MM.1S (cell line): ENCODE data around the gene GABRB2.

Experiments
- DNase-seq: peaks from one replicate; pipeline ENCODE4 v3.0.0-alpha.2; 2015
- H2AFZ ChIP-seq: fragments of 300-600 bp; sonication (generic); 2 replicates; pipeline ENCODE4 v1.6.0; 2016; ENCODE audit warnings: antibody characterized with exemption, low read length
- H3F3A ChIP-seq: fragments of 300-600 bp; sonication (generic); 2 replicates; pipeline ENCODE4 v1.6.1; 2016; ENCODE audit warnings: mild to moderate bottlenecking, antibody characterized with exemption, low read length, moderate library complexity, mixed read lengths; ENCODE audit not compliant: insufficient read depth
- H3K27ac ChIP-seq: fragments of 300-600 bp; sonication (generic); 2 replicates; pipeline ENCODE4 v1.5.1; 2016; ENCODE audit warnings: mild to moderate bottlenecking, low read length
- H3K27me3 ChIP-seq: fragments of 300-600 bp; sonication (generic); replicated peaks from 2 replicates; pipeline ENCODE4 v1.6.0; 2016; ENCODE audit warnings: low read length; ENCODE audit not compliant: insufficient read depth
- H3K36me3 ChIP-seq: fragments of 300-600 bp; sonication (generic); replicated peaks from 2 replicates; pipeline ENCODE4 v1.6.1; 2016; ENCODE audit warnings: mild to moderate bottlenecking, low read length, mixed read lengths; ENCODE audit not compliant: insufficient read depth
- H3K4me1 ChIP-seq: fragments of 300-600 bp; sonication (generic); 2 replicates; pipeline ENCODE4 v1.6.1; 2016; ENCODE audit warnings: low read length, mixed read lengths
- H3K4me2 ChIP-seq: fragments of 300-600 bp; sonication (generic); 2 replicates; pipeline ENCODE4 v1.6.0; 2016; ENCODE audit warnings: low read depth, low read length
- H3K4me3 ChIP-seq: fragments of 300-600 bp; sonication (generic); 2 replicates; pipeline ENCODE4 v1.5.1; 2016; ENCODE audit warnings: low read length, mixed read lengths
- H3K79me2 ChIP-seq: fragments of 300-600 bp; sonication (generic); 2 replicates; pipeline ENCODE4 v1.6.1; 2016; ENCODE audit warnings: mixed run types, low read length, mixed read lengths
- H3K9ac ChIP-seq: fragments of 300-600 bp; sonication (generic); 2 replicates; pipeline ENCODE4 v1.6.1; 2016; ENCODE audit warnings: low read length, mixed read lengths
- H3K9me2 ChIP-seq: fragments of 300-600 bp; sonication (generic); replicated peaks from 2 replicates; pipeline ENCODE4 v1.6.1; 2016; ENCODE audit warnings: mild to moderate bottlenecking, low read length, mixed read lengths; ENCODE audit not compliant: insufficient read depth
- H3K9me3 ChIP-seq: fragments of 300-600 bp; sonication (generic); replicated peaks from 2 replicates; pipeline ENCODE4 v1.6.1; 2016; ENCODE audit warnings: mild to moderate bottlenecking, low read length, mixed read lengths; ENCODE audit not compliant: insufficient read depth
- H4K20me1 ChIP-seq: fragments of 300-600 bp; sonication (generic); 2 replicates; pipeline ENCODE4 v1.6.1; 2016; ENCODE audit warnings: mild to moderate bottlenecking, low read length, moderate library complexity, mixed read lengths; ENCODE audit not compliant: insufficient read depth
- EZH2 ChIP-seq: fragments of 300-600 bp; sonication (generic); optimal IDR thresholded peaks from 2 replicates; pipeline ENCODE3; 2017; ENCODE audit warnings: low read depth, mild to moderate bottlenecking, antibody characterized with exemption, low read length, mixed read lengths
- EZH2phosphoT487 ChIP-seq: fragments of 300-600 bp; sonication (generic); IDR thresholded peaks from 2 replicates; pipeline ENCODE4 v1.6.1; 2018; ENCODE audit warnings: antibody characterized with exemption, low read length
- TF ChIP-seq, protein P1 (sequence below): fragments of 300-600 bp; sonication (generic); IDR thresholded peaks from 2 replicates; pipeline ENCODE4 v1.5.1; 2016; ENCODE audit warnings: antibody characterized with exemption, low read length, mixed read lengths

Gene GABRB2

DNA sequence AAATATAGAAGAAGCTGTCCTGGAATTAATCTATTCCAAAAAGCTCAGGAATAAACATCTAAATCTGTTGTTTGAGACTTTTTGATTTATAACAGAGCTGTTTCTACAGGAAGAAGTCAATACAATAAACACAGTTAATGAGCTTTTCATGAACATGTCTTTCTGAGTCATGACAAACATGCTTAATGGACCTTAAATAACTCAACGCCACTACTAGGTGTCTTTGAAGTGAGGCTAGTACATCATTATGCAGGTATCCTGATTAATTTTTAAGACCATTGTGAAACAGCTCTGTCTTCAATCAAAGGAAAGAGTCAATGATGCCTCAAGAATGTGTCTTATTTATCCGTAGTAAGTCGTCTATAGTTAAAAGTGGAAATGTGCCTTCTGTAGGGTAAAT is 131.6 kb downstream of the GABRB2 start:
- Histone ChIP-seq H3K79me2 (no peaks in the 10 kb centered on the region), H3K36me3 (no peaks in the 10 kb centered on the region), H3K27ac (no peak overlapping the region), H3K27me3 (no peaks in the 10 kb centered on the region), H3K9me2 (no peaks in the 10 kb centered on the region), H3K9ac (no peak overlapping the region), H4K20me1 (no peaks in the 10 kb centered on the region), H3K9me3 (no peaks in the 10 kb centered on the region), H3F3A (no peaks in the 10 kb centered on the region), H2AFZ (no peak overlapping the region), H3K4me2 (no peak overlapping the region), H3K4me3 (no peak overlapping the region), H3K4me1 (no peaks in the 10 kb centered on the region)
- DNase-seq = no peak
- TF ChIP-seq EZH2 (no peak), EZH2phosphoT487 (no peak)
- TF ChIP-seq, protein P1, sequence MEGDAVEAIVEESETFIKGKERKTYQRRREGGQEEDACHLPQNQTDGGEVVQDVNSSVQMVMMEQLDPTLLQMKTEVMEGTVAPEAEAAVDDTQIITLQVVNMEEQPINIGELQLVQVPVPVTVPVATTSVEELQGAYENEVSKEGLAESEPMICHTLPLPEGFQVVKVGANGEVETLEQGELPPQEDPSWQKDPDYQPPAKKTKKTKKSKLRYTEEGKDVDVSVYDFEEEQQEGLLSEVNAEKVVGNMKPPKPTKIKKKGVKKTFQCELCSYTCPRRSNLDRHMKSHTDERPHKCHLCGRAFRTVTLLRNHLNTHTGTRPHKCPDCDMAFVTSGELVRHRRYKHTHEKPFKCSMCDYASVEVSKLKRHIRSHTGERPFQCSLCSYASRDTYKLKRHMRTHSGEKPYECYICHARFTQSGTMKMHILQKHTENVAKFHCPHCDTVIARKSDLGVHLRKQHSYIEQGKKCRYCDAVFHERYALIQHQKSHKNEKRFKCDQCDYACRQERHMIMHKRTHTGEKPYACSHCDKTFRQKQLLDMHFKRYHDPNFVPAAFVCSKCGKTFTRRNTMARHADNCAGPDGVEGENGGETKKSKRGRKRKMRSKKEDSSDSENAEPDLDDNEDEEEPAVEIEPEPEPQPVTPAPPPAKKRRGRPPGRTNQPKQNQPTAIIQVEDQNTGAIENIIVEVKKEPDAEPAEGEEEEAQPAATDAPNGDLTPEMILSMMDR = no peak

DNA sequence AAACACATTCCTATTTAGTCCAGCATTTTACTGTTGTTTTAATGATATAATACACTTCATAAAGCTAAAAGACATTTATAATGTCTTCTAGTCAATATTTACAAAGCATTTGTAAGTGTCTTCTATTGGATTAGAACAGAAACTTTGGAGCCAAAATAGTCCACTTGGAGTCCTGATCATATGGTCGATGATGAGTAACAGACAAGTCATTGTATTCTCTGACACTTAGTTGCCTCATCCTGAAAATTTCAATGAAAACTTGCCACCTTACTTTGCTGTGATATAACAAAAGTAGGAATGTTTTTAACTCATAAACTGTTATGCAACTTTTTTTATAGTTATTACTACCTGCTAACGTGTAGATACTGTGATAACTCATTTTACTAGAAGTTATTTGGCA is 132.5 kb downstream of the GABRB2 start:
- no peak overlapping the region for H3K4me3 ChIP-seq
- DNase-seq = no peak
- TF ChIP-seq, protein P1 = no peak
- TF ChIP-seq EZH2phosphoT487 = no peak
- no peak for TF ChIP-seq EZH2
- H3K4me2 ChIP-seq = no peak overlapping the region
- no peaks in the 10 kb centered on the region for H3K27me3 ChIP-seq
- no peak overlapping the region for H3K27ac ChIP-seq
- no peaks in the 10 kb centered on the region for H3K9me2 ChIP-seq
- H4K20me1 ChIP-seq = no peaks in the 10 kb centered on the region
- H3K9ac ChIP-seq = no peak overlapping the region
- H3K36me3 ChIP-seq = no peaks in the 10 kb centered on the region
- no peaks in the 10 kb centered on the region for H3K79me2 ChIP-seq
- H3K9me3 ChIP-seq = no peaks in the 10 kb centered on the region
- no peaks in the 10 kb centered on the region for H3F3A ChIP-seq
- no peak overlapping the region for H2AFZ ChIP-seq
- no peaks in the 10 kb centered on the region for H3K4me1 ChIP-seq

DNA sequence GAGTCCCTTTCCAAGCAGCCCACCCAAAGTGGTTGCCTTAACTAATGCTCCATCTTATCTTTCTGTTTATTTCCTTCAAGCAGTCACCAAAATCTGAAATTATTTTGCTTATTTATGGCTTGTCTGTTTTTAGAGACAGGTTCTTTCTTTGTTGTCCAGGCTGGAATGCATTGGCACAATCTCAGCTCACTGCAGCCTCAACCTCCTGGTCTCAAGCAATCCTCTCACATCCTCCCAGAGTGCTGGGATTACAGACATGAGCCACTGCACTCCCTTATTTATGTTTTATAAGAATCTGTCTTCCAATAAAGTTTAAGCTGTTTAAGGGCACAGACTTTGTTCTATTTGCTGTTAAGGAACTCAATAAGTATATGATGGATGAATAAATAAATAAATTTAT is 133.7 kb downstream of the GABRB2 start:
- no peak overlapping the region for H3K9ac ChIP-seq
- no peaks in the 10 kb centered on the region for H3K27me3 ChIP-seq
- H3K9me3 ChIP-seq = no peaks in the 10 kb centered on the region
- no peaks in the 10 kb centered on the region for H3F3A ChIP-seq
- H3K4me2 ChIP-seq = no peak overlapping the region
- no peaks in the 10 kb centered on the region for H3K4me1 ChIP-seq
- no peaks in the 10 kb centered on the region for H3K9me2 ChIP-seq
- TF ChIP-seq, protein P1 = no peak
- TF ChIP-seq EZH2phosphoT487 = no peak
- TF ChIP-seq EZH2 = no peak
- no peak for DNase-seq
- H4K20me1 ChIP-seq = no peaks in the 10 kb centered on the region
- H3K79me2 ChIP-seq = no peaks in the 10 kb centered on the region
- no peaks in the 10 kb centered on the region for H3K36me3 ChIP-seq
- no peak overlapping the region for H3K4me3 ChIP-seq
- no peak overlapping the region for H3K27ac ChIP-seq
- H2AFZ ChIP-seq = no peak overlapping the region

DNA sequence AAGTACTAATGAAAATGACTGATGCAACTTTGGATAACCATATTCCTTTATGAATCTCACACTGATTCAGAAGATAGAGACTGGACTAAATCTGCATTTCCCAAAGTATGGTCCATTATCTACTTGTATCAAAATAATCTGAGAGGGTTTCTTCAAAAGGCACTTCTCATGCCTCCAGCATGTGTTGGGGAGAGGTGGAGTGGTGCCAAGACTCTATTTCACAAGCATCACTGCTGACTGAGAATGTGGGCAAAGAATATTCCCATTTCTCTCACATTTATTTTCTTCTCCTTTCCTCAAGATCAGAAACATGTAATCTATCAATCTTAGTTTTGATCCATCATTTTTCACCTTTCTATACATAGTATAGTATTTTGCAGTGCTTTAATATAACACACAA is 135.4 kb downstream of the GABRB2 start:
- Histone ChIP-seq H3K36me3 (no peaks in the 10 kb centered on the region), H3F3A (no peaks in the 10 kb centered on the region), H3K4me1 (no peaks in the 10 kb centered on the region), H3K9me2 (no peaks in the 10 kb centered on the region), H3K4me3 (no peak overlapping the region), H3K4me2 (no peak overlapping the region), H3K27ac (no peak overlapping the region), H2AFZ (no peak overlapping the region), H4K20me1 (no peaks in the 10 kb centered on the region), H3K9ac (no peak overlapping the region), H3K9me3 (no peaks in the 10 kb centered on the region), H3K79me2 (no peaks in the 10 kb centered on the region), H3K27me3 (no peaks in the 10 kb centered on the region)
- DNase-seq = no peak
- no peak for TF ChIP-seq EZH2
- TF ChIP-seq, protein P1 = no peak
- no peak for TF ChIP-seq EZH2phosphoT487
